K562 (cell line): Measurements from ENCODE around the gene HBQ1. TPM values are rescaled to one million over a fixed set of nuclear protein-coding genes. Genes with fewer than 3 reads are reported as not detected.

Experiments used
- ATAC-seq: fragments of 200-7000 bp; cut with Tn5 transposase; 3 replicates; pipeline ENCODE4 v1.9.1; 2020; ENCODE audit warnings: moderate library complexity
- BruUV-seq: library from RNA; stranded (reverse); fragments of 400-500 nt; replicated peaks from 2 replicates; lab custom pipeline; 2021; lab: Mats Ljungman, UMichigan
- CTCF ChIA-PET: fragments of 300-600 bp; formaldehyde crosslinking; extraction: SDS; loops from one replicate; lab custom pipeline; 2021; ENCODE audit warnings: low intra/inter-chr PET ratio; lab: Yijun Ruan, JAX
- POLR2A ChIA-PET: fragments of 300-600, 350-650 bp; sonication (Branson Sonifier 250); formaldehyde crosslinking; extraction: SDS; loops from one replicate; lab custom pipeline; 2021; ENCODE audit warnings: antibody characterized with exemption, inconsistent platforms; lab: Yijun Ruan, JAX
- DNase-seq, 4 experiments: peaks; one replicate each; pipeline versions ENCODE4 v3.0.0 to v3.0.0-alpha.2; 2011 to 2018; ENCODE audit warnings: low spot score in 3 of 4, mixed read lengths in 3 of 4; ENCODE audit errors: extremely low read depth in 1 of 4
- FAIRE-seq: peaks from 2 replicates; lab custom pipeline; 2011; peaks lifted over from hg19 to GRCh38; lab: Jason Lieb, UNC
- H2AFZ ChIP-seq: 2 replicates; pipeline ENCODE4 v1.6.0; 2011; ENCODE audit warnings: low read depth, low read length, control low read depth, inconsistent platforms
- H3K27ac ChIP-seq: fragments of 200-600 bp; 3 replicates; pipeline ENCODE4 v1.8.0; 2011; ENCODE audit warnings: low read depth, mild to moderate bottlenecking, control low read depth, inconsistent platforms, low read length, moderate library complexity, mixed read lengths; ENCODE audit errors: extremely low read depth
- H3K27me3 ChIP-seq, 2 experiments: fragments of 300-600 bp in 1 of 2; 2 replicates in 1 of 2; 3 replicates in 1 of 2; pipeline versions ENCODE4 v1.6.0 to v1.8.0; 2011; ENCODE audit warnings: inconsistent platforms in 2 of 2, low read length in 2 of 2, mild to moderate bottlenecking in 1 of 2, mixed read lengths in 1 of 2, moderate library complexity in 1 of 2; ENCODE audit not compliant: control insufficient read depth in 2 of 2, insufficient read depth in 2 of 2
- H3K36me3 ChIP-seq: fragments of 300-600 bp; 3 replicates; pipeline ENCODE4 v1.8.0; 2011; ENCODE audit warnings: mild to moderate bottlenecking, low read length, inconsistent platforms; ENCODE audit not compliant: control insufficient read depth, insufficient read depth
- H3K4me1 ChIP-seq, 2 experiments: fragments of 200-600 bp in 1 of 2; replicated peaks in 1 of 2; 2 replicates in 1 of 2; 3 replicates in 1 of 2; pipeline versions ENCODE4 v1.5.1 to v1.8.0; 2011; ENCODE audit warnings: inconsistent platforms in 2 of 2, low read length in 2 of 2, mild to moderate bottlenecking in 1 of 2, mixed read lengths in 1 of 2, moderate library complexity in 1 of 2; ENCODE audit not compliant: control insufficient read depth in 2 of 2, insufficient read depth in 2 of 2
- H3K4me2 ChIP-seq: 2 replicates; pipeline ENCODE4 v1.6.1; 2011; ENCODE audit warnings: low read length, control low read depth, inconsistent platforms, mixed read lengths; ENCODE audit not compliant: insufficient read depth
- H3K4me3 ChIP-seq: fragments of 200-600 bp; sonication (generic), shearing (Covaris generic); 2 replicates; pipeline ENCODE4 v1.5.1; 2016; ENCODE audit warnings: control low read depth, inconsistent platforms
- H3K79me2 ChIP-seq: fragments of 200-600 bp; 3 replicates; pipeline ENCODE4 v1.8.0; 2011; ENCODE audit warnings: low read length, inconsistent platforms; ENCODE audit not compliant: control insufficient read depth, insufficient read depth
- H3K9ac ChIP-seq, 2 experiments: 2 replicates each; pipeline versions ENCODE4 v1.6.0 to v1.6.1; 2011; ENCODE audit warnings: low read depth in 2 of 2, low read length in 2 of 2, control low read depth in 1 of 2, inconsistent platforms in 1 of 2, mild to moderate bottlenecking in 1 of 2, mixed read lengths in 1 of 2; ENCODE audit not compliant: insufficient read depth in 1 of 2
- H3K9me1 ChIP-seq: one replicate; pipeline ENCODE4 v1.6.0; 2011; ENCODE audit warnings: inconsistent platforms, mild to moderate bottlenecking, low read length, moderate library complexity; ENCODE audit not compliant: control insufficient read depth, insufficient read depth
- H3K9me3 ChIP-seq: replicated peaks from 2 replicates; pipeline ENCODE4 v1.5.1; 2011; ENCODE audit warnings: low read depth, low read length, inconsistent platforms; ENCODE audit not compliant: control insufficient read depth, insufficient read depth
- H4K20me1 ChIP-seq: replicated peaks from 2 replicates; pipeline ENCODE4 v1.6.1; 2011; ENCODE audit warnings: low read length, inconsistent platforms, mixed read lengths; ENCODE audit not compliant: control insufficient read depth, insufficient read depth
- BCLAF1 ChIP-seq, 2 experiments: fragments of 450-650 bp in 1 of 2; IDR thresholded peaks; 2 replicates each; pipeline ENCODE4 v1.6.1; 2011 to 2017; ENCODE audit warnings: low read depth in 2 of 2, antibody characterized with exemption in 1 of 2, borderline replicate concordance in 1 of 2, low read length in 1 of 2, mild to moderate bottlenecking in 1 of 2, mixed read lengths in 1 of 2; ENCODE audit not compliant: control insufficient read depth in 1 of 2
- DDX20 ChIP-seq: fragments of 450-650 bp; IDR thresholded peaks from 2 replicates; pipeline ENCODE4 v1.6.1; 2016; ENCODE audit warnings: missing genetic modification characterization, low read depth, mild to moderate bottlenecking, missing compliant biosample characterization, moderate library complexity
- FOXJ2 ChIP-seq: fragments of 200-800 bp; sonication (Bioruptor generic); IDR thresholded peaks from 2 replicates; pipeline ENCODE4 v1.6.1; 2016; ENCODE audit warnings: missing genetic modification characterization, missing compliant biosample characterization
- MEF2D ChIP-seq: conservative IDR thresholded peaks from 2 replicates; pipeline ENCODE4 v1.6.1; 2016; ENCODE audit warnings: low read depth, missing genetic modification characterization, missing compliant biosample characterization
- RBFOX2 ChIP-seq: fragments of 200-400 bp; formaldehyde crosslinking; IDR thresholded peaks from 2 replicates; pipeline ENCODE4 v1.6.1; 2017; ENCODE audit warnings: low read depth, mild to moderate bottlenecking, low read length, moderate library complexity
- SFPQ ChIP-seq: fragments of 200-400 bp; formaldehyde crosslinking; IDR thresholded peaks from 2 replicates; pipeline ENCODE4 v1.6.1; 2017; ENCODE audit warnings: mild to moderate bottlenecking, low read depth, low read length, moderate library complexity
- SRSF3 ChIP-seq: fragments of 200-400 bp; formaldehyde crosslinking; IDR thresholded peaks from 2 replicates; pipeline ENCODE4 v1.6.1; 2016; ENCODE audit warnings: mild to moderate bottlenecking, low read length, moderate library complexity; ENCODE audit not compliant: insufficient read depth
- TEAD1 ChIP-seq, 2 experiments: fragments of 450-650 bp in 1 of 2; sonication (generic) in 1 of 2; formaldehyde crosslinking; IDR thresholded peaks; 2 replicates each; pipeline versions ENCODE4 v1.4.0 to v1.8.0; 2020 to 2022; ENCODE audit warnings: mild to moderate bottlenecking in 2 of 2, missing genetic modification reagents in 1 of 2
- ZNF232 ChIP-seq: sonication (generic); formaldehyde crosslinking; IDR thresholded peaks from 2 replicates; pipeline ENCODE4 v1.8.0; 2022; ENCODE audit warnings: mild to moderate bottlenecking, missing genetic modification reagents
- WGBS: fragments of 100-300 bp; shearing (Covaris generic); methylation state at CpG from one replicate; pipeline ENCODE4 v1.1.6; 2016; ENCODE audit warnings: low coverage, mixed read lengths; ENCODE audit not compliant: insufficient coverage; ENCODE audit errors: missing lambda C conversion rate; 5-methylcytosine and 5-hydroxymethylcytosine counted together
- in situ Hi-C: fragments of 300-500 bp; cut with MboI; formaldehyde crosslinking; loops from 4 replicates; pipeline ENCODE4 v1.15.0; 2018; ENCODE audit warnings: inconsistent platforms, mixed read lengths
- intact Hi-C: fragments of 100-400 bp; cut with micrococcal nuclease; formaldehyde crosslinking; loops from 2 replicates; pipeline ENCODE4 v1.14.2; 2022
- polyA plus RNA-seq, 8 experiments: library from polyadenylated mRNA; depleted of rRNA in 4 of 8; stranded (reverse) in 5 of 8; unstranded in 3 of 8; fragments of >200 nt; fragmentation: Nextera tagmentation in 2 of 8; fragmentation: Illumina TruSeq in 1 of 8; extraction: Ambion mirVana in 2 of 8; extraction: Trizol in 1 of 8; gene quantifications; 2 replicates each; pipeline versions ENCODE4 v1.2.1 to v1.2.3, GENCODE V29; 2011 to 2014; ENCODE audit warnings: inconsistent platforms in 1 of 8, missing spikeins in 1 of 8
- total RNA-seq, 7 experiments: library from RNA; depleted of rRNA in 6 of 7; stranded (reverse); fragments of >200 nt in 6 of 7; fragmentation: Illumina TruSeq in 2 of 7; extraction: Trizol in 2 of 7; gene quantifications; 2 replicates each; pipeline versions ENCODE4 v1.2.1 to v1.2.3, GENCODE V29; 2011 to 2021; ENCODE audit warnings: low replicate concordance in 1 of 7
- TF ChIP-seq, protein P1 (sequence below): fragments of 250-450 bp; sonication (Bioruptor Pico); IDR thresholded peaks from 2 replicates; pipeline ENCODE4 v1.8.0; 2021; ENCODE audit warnings: mild to moderate bottlenecking, moderate library complexity
- TF ChIP-seq, protein P2 (sequence below): sonication (generic); formaldehyde crosslinking; IDR thresholded peaks from 2 replicates; pipeline ENCODE4 v1.9.0; 2022; ENCODE audit warnings: mild to moderate bottlenecking, missing genetic modification reagents

HBQ1 gene
- total and polyA plus RNA-seq, 9 of the 15 experiments (the other 6 are each of a cell fraction or from before 2014, with no cell fraction given), result 2.3 to 190 (median 19.8) TPM

DNA sequence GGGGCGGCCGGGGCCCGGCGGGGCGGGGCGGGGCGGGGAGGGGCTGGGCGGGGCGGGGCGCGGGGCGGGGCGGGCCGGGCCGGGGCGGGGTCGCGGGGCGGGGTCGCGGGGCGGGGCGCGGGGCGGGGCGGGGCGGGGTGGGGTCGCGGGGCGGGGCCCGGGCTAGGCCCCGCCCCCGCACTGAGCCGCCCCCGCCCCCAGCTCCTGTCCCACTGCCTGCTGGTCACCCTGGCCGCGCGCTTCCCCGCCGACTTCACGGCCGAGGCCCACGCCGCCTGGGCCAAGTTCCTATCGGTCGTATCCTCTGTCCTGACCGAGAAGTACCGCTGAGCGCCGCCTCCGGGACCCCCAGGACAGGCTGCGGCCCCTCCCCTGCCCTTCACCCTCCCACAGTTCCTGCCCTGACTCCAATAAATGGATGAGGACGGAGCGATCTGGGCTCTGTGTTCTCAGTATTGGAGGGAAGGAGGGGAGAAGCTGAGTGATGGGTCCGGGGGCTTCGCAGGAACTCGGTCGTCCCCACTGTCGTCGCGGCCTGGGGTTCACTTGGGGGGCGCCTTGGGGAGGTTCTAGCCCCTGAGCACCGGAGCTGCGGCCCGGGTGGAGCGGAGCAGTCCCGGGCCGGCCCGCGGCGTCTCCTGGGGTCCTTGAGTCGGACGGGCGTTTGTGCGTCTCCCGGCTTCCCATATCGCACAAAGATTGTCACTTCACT lies 15.3 kb upstream of the HBQ1 start:
- peak; percentile 60 for FAIRE-seq
- peak overlapping the region; percentile 59 to 89; a peak in 3 of 4 replicates for H3K9ac ChIP-seq
- no peaks in the 10 kb centered on the region for H3K9me1 ChIP-seq
- peak overlapping the region; percentile 35 for H3K4me3 ChIP-seq
- peak overlapping the region; percentile 74; the same call in 1 of the 2 replicates for H2AFZ ChIP-seq
- no peaks in the 10 kb centered on the region for H3K9me3 ChIP-seq
- DNase-seq, result peak; percentile 38 to 91 (median 84)
- BruUV-seq, result no TSS peak
- CTCF ChIA-PET, result no interaction called here
- POLR2A ChIA-PET, result no interaction called here
- WGBS, result 67% methylated on average over 19 of the region's 77 CpGs
- in situ Hi-C loops, result no loop called here
- ATAC-seq, result peak; percentile 81
- intact Hi-C loops, result no loop called here
- peak overlapping the region; percentile 70 for H3K4me2 ChIP-seq
- no peaks in the 10 kb centered on the region for H3K27me3 ChIP-seq
- no peaks in the 10 kb centered on the region for H4K20me1 ChIP-seq
- H3K27ac ChIP-seq, result peak overlapping the region; percentile 66; the same call in 2 of the 3 replicates
- H3K4me1 ChIP-seq, result peaks cover 10 to 72% of the 10 kb centered on the region in 2 experiments; a peak in 4 of 5 replicates
- H3K79me2 ChIP-seq, result no peaks in the 10 kb centered on the region
- H3K36me3 ChIP-seq, result no peaks in the 10 kb centered on the region
- TF ChIP-seq DDX20 (tag) (no peak), TEAD1 (CRISPR knock-in tag; IDR thresholded peaks at IDR 0.05) (no peak), SRSF3 (no peak), MEF2D (tag) (no peak), ZNF232 (CRISPR knock-in tag) (no peak), FOXJ2 (tag) (no peak), BCLAF1 (IDR thresholded peaks at IDR 0.05; ENCODE audit: borderline replicate concordance in 1 of 2, control insufficient read depth in 1 of 2, low read depth in 2 of 2, low read length in 1 of 2) (no peak), SFPQ (no peak), RBFOX2 (peak; percentile 31; the same call in 1 of the 2 replicates)
- TF ChIP-seq, protein P1, sequence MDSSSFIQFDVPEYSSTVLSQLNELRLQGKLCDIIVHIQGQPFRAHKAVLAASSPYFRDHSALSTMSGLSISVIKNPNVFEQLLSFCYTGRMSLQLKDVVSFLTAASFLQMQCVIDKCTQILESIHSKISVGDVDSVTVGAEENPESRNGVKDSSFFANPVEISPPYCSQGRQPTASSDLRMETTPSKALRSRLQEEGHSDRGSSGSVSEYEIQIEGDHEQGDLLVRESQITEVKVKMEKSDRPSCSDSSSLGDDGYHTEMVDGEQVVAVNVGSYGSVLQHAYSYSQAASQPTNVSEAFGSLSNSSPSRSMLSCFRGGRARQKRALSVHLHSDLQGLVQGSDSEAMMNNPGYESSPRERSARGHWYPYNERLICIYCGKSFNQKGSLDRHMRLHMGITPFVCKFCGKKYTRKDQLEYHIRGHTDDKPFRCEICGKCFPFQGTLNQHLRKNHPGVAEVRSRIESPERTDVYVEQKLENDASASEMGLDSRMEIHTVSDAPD (CRISPR knock-in tag), result no peak
- TF ChIP-seq, protein P2, sequence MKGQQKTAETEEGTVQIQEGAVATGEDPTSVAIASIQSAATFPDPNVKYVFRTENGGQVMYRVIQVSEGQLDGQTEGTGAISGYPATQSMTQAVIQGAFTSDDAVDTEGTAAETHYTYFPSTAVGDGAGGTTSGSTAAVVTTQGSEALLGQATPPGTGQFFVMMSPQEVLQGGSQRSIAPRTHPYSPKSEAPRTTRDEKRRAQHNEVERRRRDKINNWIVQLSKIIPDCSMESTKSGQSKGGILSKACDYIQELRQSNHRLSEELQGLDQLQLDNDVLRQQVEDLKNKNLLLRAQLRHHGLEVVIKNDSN (CRISPR knock-in tag), result no peak
